HepG2 (cell line): Measurements from ENCODE around the gene SNHG17. TPM values are rescaled to one million over a fixed set of nuclear protein-coding genes. Genes with fewer than 3 reads are reported as not detected.

Experiments used
- AFF4 ChIP-seq: sonication (generic); formaldehyde crosslinking; IDR thresholded peaks from 2 replicates; pipeline ENCODE4 v1.4.0; 2020; ENCODE audit warnings: missing genetic modification reagents
- ATAD3A ChIP-seq: sonication (generic); formaldehyde crosslinking; IDR thresholded peaks from 2 replicates; pipeline ENCODE4 v1.4.0; 2020; ENCODE audit warnings: missing genetic modification reagents
- CBX1 ChIP-seq: IDR thresholded peaks from one replicate; pipeline ENCODE4 v1.6.1; 2016; ENCODE audit warnings: antibody characterized with exemption, low read depth
- IKZF4 ChIP-seq: sonication (generic); formaldehyde crosslinking; IDR thresholded peaks from 2 replicates; pipeline ENCODE4 v1.5.1; 2020; ENCODE audit warnings: borderline replicate concordance, mild to moderate bottlenecking, low read depth, missing genetic modification reagents; ENCODE audit errors: not compliant biosample characterization
- KDM1A ChIP-seq: IDR thresholded peaks from 2 replicates; pipeline ENCODE4 v1.6.1; 2016; ENCODE audit warnings: missing compliant biosample characterization
- KDM5A ChIP-seq: fragments of 200-600 bp; sonication (generic); IDR thresholded peaks from 2 replicates; pipeline ENCODE4 v1.7.0; 2018; ENCODE audit warnings: antibody characterized with exemption, mild to moderate bottlenecking, low read length, borderline replicate concordance
- NFAT5 ChIP-seq: sonication (generic); formaldehyde crosslinking; IDR thresholded peaks from 2 replicates; pipeline ENCODE4 v1.4.0; 2020; ENCODE audit warnings: missing genetic modification reagents
- NFYB ChIP-seq: sonication (generic); formaldehyde crosslinking; IDR thresholded peaks from 2 replicates; pipeline ENCODE4 v1.4.0; 2020; ENCODE audit warnings: missing genetic modification reagents
- PTBP1 ChIP-seq: fragments of 200-400 bp; formaldehyde crosslinking; IDR thresholded peaks from 2 replicates; pipeline ENCODE4 v1.6.1; 2018; ENCODE audit warnings: low read length, low read depth; ENCODE audit not compliant: poor library complexity, severe bottlenecking
- SMC3 ChIP-seq: IDR thresholded peaks from 2 replicates; pipeline ENCODE4 v1.6.1; 2011; ENCODE audit warnings: low read length, improper control_type of control experiment
- TEAD3 ChIP-seq: optimal IDR thresholded peaks from 2 replicates; pipeline ENCODE3; 2016; ENCODE audit warnings: borderline replicate concordance
- TMF1 ChIP-seq: sonication (generic); formaldehyde crosslinking; IDR thresholded peaks from 2 replicates; pipeline ENCODE4 v1.8.1; 2022; ENCODE audit warnings: low read depth, missing genetic modification reagents
- ZNF124 ChIP-seq: sonication (generic); formaldehyde crosslinking; IDR thresholded peaks from 2 replicates; pipeline ENCODE4 v1.4.0; 2020; ENCODE audit warnings: missing genetic modification reagents
- ZNF234 ChIP-seq: sonication (generic); formaldehyde crosslinking; conservative IDR thresholded peaks from 2 replicates; pipeline ENCODE4 v1.5.1; 2020; ENCODE audit warnings: mild to moderate bottlenecking, missing genetic modification reagents
- ZNF275 ChIP-seq: sonication (generic); formaldehyde crosslinking; IDR thresholded peaks from 2 replicates; pipeline ENCODE4 v1.8.0; 2022; ENCODE audit warnings: missing genetic modification reagents, mild to moderate bottlenecking, inconsistent platforms, borderline replicate concordance
- ZNF317 ChIP-seq: sonication (generic); formaldehyde crosslinking; IDR thresholded peaks from 2 replicates; pipeline ENCODE4 v1.5.0; 2020; ENCODE audit warnings: mild to moderate bottlenecking, missing genetic modification reagents
- ZNF350 ChIP-seq: sonication (generic); formaldehyde crosslinking; IDR thresholded peaks from 2 replicates; pipeline ENCODE4 v1.4.0; 2020; ENCODE audit warnings: mild to moderate bottlenecking, low read depth, missing genetic modification reagents, borderline replicate concordance
- ZNF414 ChIP-seq: sonication (generic); formaldehyde crosslinking; IDR thresholded peaks from 2 replicates; pipeline ENCODE4 v1.5.0; 2020; ENCODE audit warnings: missing genetic modification reagents
- ZNF572 ChIP-seq: sonication (generic); formaldehyde crosslinking; IDR thresholded peaks from 2 replicates; pipeline ENCODE4 v1.5.1; 2020; ENCODE audit warnings: mild to moderate bottlenecking, missing genetic modification reagents
- ZNF7 ChIP-seq: IDR thresholded peaks from 2 replicates; pipeline ENCODE4 v1.6.1; 2016; ENCODE audit warnings: missing biosample characterization, missing genetic modification reagents
- polyA plus RNA-seq, 8 experiments: library from polyadenylated mRNA; depleted of rRNA in 3 of 8; stranded (reverse) in 7 of 8; unstranded in 1 of 8; fragments of >200 nt; fragmentation: Illumina TruSeq in 4 of 8; extraction: Trizol in 4 of 8; gene quantifications; 2 replicates each; pipeline versions ENCODE4 v1.2.1 to v1.2.3, GENCODE V29; 2011 to 2016; ENCODE audit warnings: low read depth in 4 of 8, missing spikeins in 1 of 8, mixed read lengths in 1 of 8; ENCODE audit not compliant: insufficient read depth in 1 of 8
- total RNA-seq, 5 experiments: library from RNA; depleted of rRNA; stranded (reverse); fragments of >200 nt; fragmentation: Illumina TruSeq; extraction: Trizol; gene quantifications; 2 replicates each; pipeline ENCODE4 v1.2.3, GENCODE V29; 2016; ENCODE audit warnings: low read depth in 1 of 5

The SNHG17 gene
- total and polyA plus RNA-seq, 2 of the 13 experiments (the other 11 are each of a cell fraction or from before 2014, with no cell fraction given) = 26.2 to 41.2 TPM

GRCh38 chr20:38473367-38473795, 38.3 kb upstream of the SNHG17 start (continued):
- TF ChIP-seq ZNF350 (CRISPR knock-in tag) (no peak), ZNF572 (CRISPR knock-in tag) (no peak), TMF1 (peak; percentile 8; the same call in 1 of the 2 replicates), AFF4 (CRISPR knock-in tag) (no peak), ZNF7 (CRISPR knock-in tag) (no peak), ATAD3A (peak; percentile 76; the same call in 1 of the 2 replicates), KDM1A (CRISPR knock-in tag) (peak; percentile 90), ZNF124 (CRISPR knock-in tag) (peak; percentile 46; the same call in 1 of the 2 replicates), ZNF414 (CRISPR knock-in tag) (0 out of 2 replicates have a peak, but pooled peaks have one; percentile 12), NFYB (CRISPR knock-in tag) (no peak), ZNF317 (CRISPR knock-in tag) (no peak), IKZF4 (no peak), ZNF275 (no peak), CBX1 (no peak), KDM5A (0 out of 2 replicates have a peak, but pooled peaks have one; percentile 16), NFAT5 (CRISPR knock-in tag) (no peak), ZNF234 (CRISPR knock-in tag) (no peak), SMC3 (0 out of 2 replicates have a peak, but pooled peaks have one; percentile 2), PTBP1 (peak; percentile 36), TEAD3 (CRISPR knock-in tag) (peak; percentile 65)
